ENCODE results near the gene MAGEF1.

DNA sequence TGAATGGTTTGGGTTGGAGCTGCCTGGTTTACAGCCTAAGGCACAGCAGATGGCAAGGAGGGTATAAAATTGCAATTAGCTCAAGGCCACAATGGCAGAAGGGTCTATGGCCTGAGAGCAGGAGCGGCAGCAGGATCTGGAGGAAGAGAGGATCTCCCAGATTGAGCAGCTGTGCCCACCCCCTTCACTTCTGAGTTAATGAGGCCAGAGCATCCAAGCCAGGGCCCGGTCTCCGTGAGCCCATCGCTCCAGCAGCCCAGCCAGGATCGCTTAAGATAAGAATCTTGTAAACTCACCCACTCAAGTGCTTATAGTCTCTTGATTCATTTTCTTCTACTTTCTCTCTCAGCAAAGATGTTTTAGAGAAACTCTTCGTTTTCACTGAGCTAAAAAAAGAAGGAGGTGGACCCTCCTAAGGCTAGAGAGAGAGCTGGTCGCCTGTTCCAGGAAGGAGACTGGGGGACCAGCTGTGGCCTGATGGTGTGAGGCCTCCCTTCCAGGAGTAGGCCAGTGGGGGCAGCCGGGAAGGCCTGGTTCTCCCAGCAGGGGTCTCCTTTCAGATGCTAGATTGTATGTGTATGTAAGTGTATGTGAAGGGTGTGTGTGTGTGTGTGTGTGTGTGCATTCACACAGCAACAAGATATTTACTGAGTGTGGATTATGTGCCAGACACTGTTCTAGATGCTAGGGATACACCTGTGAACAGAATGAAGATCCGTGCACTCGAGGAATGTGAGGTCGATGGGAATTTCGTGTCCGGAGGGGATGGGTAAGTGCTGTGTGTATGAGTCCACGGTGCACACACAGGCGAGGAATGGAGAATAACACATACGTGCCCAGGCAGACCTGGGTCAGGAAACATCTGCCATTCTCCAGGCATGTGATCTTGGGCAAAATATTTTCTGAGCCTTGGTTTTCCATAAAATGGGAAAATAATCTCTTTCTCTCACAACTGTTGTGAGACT is 18.6 kb downstream of the MAGEF1 start:
- TF ChIP-seq, protein P1, sequence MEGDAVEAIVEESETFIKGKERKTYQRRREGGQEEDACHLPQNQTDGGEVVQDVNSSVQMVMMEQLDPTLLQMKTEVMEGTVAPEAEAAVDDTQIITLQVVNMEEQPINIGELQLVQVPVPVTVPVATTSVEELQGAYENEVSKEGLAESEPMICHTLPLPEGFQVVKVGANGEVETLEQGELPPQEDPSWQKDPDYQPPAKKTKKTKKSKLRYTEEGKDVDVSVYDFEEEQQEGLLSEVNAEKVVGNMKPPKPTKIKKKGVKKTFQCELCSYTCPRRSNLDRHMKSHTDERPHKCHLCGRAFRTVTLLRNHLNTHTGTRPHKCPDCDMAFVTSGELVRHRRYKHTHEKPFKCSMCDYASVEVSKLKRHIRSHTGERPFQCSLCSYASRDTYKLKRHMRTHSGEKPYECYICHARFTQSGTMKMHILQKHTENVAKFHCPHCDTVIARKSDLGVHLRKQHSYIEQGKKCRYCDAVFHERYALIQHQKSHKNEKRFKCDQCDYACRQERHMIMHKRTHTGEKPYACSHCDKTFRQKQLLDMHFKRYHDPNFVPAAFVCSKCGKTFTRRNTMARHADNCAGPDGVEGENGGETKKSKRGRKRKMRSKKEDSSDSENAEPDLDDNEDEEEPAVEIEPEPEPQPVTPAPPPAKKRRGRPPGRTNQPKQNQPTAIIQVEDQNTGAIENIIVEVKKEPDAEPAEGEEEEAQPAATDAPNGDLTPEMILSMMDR (IDR thresholded peaks at IDR 0.05; ENCODE audit: low read depth, low read length), result no peak
- no peak for TF ChIP-seq EZH2phosphoT487 (IDR thresholded peaks at IDR 0.05; ENCODE audit: low read depth)

Data from OCI-LY3 (cell line).